Loucy (cell line): ENCODE results near the gene AP2A1.

Experiments used
- EZH2phosphoT487 ChIP-seq: fragments of 200-600 bp; IDR thresholded peaks from 2 replicates; pipeline ENCODE4 v1.6.1; 2018; ENCODE audit warnings: antibody characterized with exemption, mild to moderate bottlenecking, moderate library complexity, borderline replicate concordance
- TF ChIP-seq, protein P1 (sequence below): fragments of 200-600 bp; sonication (generic); conservative IDR thresholded peaks from 2 replicates; pipeline ENCODE4 v1.5.1; 2014; ENCODE audit warnings: mild to moderate bottlenecking, antibody characterized with exemption, low read length

DNA sequence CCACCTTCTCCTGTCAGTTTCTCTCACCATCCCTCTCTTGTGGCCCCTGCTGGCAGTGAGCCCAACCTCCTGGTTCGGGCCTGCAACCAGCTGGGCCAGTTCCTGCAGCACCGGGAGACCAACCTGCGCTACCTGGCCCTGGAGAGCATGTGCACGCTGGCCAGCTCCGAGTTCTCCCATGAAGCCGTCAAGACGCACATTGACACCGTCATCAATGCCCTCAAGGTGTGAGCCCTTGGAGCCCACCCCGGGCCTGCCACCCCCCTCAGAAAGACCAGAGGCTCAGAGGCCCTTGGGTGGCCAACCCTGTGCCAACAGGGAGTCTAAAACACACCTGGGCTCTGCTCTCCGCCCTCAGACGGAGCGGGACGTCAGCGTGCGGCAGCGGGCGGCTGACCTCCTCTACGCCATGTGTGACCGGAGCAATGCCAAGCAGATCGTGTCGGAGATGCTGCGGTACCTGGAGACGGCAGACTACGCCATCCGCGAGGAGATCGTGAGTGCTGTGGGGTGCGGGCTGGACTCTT is 32.5 kb downstream of the AP2A1 start:
- TF ChIP-seq, protein P1, sequence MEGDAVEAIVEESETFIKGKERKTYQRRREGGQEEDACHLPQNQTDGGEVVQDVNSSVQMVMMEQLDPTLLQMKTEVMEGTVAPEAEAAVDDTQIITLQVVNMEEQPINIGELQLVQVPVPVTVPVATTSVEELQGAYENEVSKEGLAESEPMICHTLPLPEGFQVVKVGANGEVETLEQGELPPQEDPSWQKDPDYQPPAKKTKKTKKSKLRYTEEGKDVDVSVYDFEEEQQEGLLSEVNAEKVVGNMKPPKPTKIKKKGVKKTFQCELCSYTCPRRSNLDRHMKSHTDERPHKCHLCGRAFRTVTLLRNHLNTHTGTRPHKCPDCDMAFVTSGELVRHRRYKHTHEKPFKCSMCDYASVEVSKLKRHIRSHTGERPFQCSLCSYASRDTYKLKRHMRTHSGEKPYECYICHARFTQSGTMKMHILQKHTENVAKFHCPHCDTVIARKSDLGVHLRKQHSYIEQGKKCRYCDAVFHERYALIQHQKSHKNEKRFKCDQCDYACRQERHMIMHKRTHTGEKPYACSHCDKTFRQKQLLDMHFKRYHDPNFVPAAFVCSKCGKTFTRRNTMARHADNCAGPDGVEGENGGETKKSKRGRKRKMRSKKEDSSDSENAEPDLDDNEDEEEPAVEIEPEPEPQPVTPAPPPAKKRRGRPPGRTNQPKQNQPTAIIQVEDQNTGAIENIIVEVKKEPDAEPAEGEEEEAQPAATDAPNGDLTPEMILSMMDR = no peak
- no peak for TF ChIP-seq EZH2phosphoT487
